Activated naive CD4-positive, alpha-beta T cell (primary cell): ENCODE data around the gene ELL.

ENCODE experiments used
- DNase-seq, 4 experiments: peaks; one replicate each; lab custom pipeline; 2025; lab: John Stamatoyannopoulos, UW

The ELL gene

DNA sequence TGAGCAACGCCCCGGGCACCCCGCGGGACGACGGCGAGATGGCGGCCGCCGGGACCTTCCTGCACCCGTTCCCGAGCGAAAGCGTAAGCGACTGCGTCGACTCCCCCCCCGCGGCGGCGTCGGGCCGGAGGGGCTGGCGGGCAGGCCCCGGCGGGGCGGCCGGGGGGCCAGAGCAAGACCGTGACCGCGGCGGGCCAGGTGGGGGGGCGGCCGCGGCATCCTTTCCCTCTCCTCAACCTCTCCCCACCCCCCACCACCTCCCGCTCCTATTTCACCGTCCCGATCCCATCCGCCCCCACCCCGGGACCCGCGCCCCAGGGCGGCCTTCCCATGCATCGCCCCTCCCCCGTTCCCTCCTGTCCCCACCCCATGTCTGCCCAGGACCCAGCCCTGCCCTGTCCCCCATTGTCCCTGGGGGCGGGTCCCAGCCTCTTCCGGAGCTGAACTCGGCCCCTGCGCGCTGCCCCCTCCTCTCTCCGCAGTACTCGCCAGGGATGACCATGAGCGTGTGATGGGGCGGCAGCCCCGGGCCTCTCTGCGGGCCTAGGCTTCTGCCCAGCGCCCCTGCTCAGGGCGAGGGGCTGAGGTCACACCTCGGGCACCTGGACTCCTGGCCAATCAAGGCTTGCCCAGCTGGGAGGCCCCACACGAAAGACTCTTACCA lies 88.0 kb downstream of the ELL start:
- no peak for DNase-seq

DNA sequence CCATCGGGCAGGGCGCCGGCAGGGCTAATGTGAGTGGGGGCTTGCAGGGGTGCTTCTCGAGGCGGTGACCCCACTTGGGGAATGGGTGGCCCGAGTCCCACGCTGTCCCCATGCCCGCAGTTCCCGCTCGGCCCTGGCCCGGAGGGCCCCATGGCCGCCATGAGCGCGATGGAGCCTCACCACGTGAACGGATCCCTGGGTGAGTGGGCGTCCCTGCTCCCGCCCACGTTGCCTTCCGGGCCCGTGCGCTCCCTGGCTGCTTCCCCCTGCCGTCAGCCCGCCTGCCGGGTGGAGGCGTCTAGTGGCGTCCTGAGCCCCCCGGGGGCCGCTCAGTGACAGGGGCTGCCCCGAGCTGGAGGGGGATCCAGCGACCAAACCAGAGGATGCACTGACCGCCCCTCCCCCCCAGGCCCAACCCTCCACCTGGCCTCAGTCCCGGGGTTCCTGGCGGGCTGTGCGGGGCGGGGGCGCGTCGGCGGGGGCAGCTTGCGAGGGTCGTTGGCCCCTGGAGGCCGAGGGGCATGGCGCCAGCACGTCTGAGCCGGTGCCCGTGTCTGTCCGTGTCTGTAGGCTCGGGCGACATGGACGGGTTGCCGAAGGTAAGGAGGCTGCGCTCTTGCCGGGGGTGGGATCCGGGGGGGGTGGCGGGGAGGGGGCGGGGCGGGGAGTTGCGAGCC lies 88.7 kb downstream of the ELL start:
- DNase-seq: peak in 1 of 4 experiments; percentile 42

GRCh38 chr19:18432275-18433014 lies 89.4 kb downstream of the ELL start:
- no peak for DNase-seq

GRCh38 chr19:18431351-18432197 lies 90.3 kb downstream of the ELL start:
- no peak for DNase-seq

- DNase-seq: no peak
Observed at GRCh38 chr19:18430417-18431144, 91.3 kb downstream of the ELL start.

- DNase-seq: no peak
Observed at GRCh38 chr19:18429717-18430416, 92.0 kb downstream of the ELL start.

DNA sequence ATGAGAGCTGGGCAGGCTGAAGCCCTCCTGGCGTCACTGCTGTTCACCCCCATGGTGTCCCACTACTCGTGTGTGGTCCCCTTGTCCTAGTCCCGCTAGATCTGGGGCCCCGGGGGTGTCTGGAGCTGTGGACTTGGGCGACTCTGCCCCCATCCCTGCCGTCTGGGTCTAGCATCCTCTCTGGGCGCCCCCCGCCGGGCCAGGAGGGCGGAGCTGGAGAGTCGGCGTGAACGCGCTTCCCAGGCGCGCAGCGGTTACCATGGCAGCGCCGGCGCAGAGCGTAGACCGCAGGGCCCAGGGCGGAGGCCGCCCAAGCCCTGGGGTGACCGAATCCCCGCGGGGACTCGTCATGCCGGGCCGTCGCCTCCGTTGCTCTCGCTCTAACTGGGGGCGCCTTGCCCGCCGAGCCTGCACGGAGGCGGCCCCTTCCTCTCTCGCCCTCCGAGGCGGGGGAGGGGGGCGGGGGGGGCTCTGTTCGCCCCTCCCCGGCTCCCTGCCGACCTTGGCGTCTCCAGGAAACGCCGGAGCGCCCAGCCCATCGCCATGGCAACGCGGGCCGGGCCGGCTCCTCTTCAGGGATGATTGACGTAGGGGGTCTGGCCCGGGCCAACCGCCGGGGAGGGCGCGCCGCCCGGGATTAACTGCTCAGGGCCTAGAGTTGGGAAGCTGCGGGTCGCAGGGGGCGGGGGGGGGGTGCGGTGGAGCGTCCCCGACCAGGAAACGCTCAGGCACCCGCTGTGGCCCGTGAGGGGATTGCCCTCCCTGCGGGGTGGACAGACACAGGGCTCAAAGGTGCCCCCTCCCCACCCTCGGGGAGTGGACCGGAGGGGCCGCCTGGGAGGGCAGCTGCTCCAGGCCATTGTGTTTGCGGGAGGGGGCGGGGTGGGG lies 92.8 kb downstream of the ELL start:
- peak in 3 of 4 experiments; percentile 39 to 75 (median 69) for DNase-seq

- DNase-seq: no peak
Observed at GRCh38 chr19:18428173-18428786, 93.6 kb downstream of the ELL start.

GRCh38 chr19:18427743-18428113 lies 94.1 kb downstream of the ELL start:
- DNase-seq: no peak

- no peak for DNase-seq
Observed at GRCh38 chr19:18427080-18427742, 94.7 kb downstream of the ELL start.

GRCh38 chr19:18426416-18426767 lies 95.5 kb downstream of the ELL start:
- no peak for DNase-seq

- DNase-seq: no peak
Observed at GRCh38 chr19:18425515-18426415, 96.1 kb downstream of the ELL start.

- DNase-seq: no peak
Observed at GRCh38 chr19:18424890-18425514, 96.9 kb downstream of the ELL start.

- no peak for DNase-seq
Observed at GRCh38 chr19:18424122-18424889, 97.6 kb downstream of the ELL start.

GRCh38 chr19:18423258-18424020 lies 98.4 kb downstream of the ELL start:
- no peak for DNase-seq
